DND-41 (cell line): ENCODE results near the gene EPS8L3.

ENCODE experiments used
- ATAC-seq: fragments of 200-7000 bp; cut with Tn5 transposase; 3 replicates; pipeline ENCODE4 v1.9.1; 2021; ENCODE audit warnings: low read depth; ENCODE audit not compliant: insufficient read depth
- DNase-seq: peaks from one replicate; pipeline ENCODE4 v3.0.0-alpha.2; 2020
- H2AFZ ChIP-seq: 2 replicates; pipeline ENCODE4 v1.6.0; 2012; ENCODE audit warnings: low read depth, low read length
- H3K27ac ChIP-seq: 2 replicates; pipeline ENCODE4 v1.5.1; 2012; ENCODE audit warnings: low read length, inconsistent platforms
- H3K27me3 ChIP-seq: fragments of 200-600 bp; sonication (generic); 2 replicates; pipeline ENCODE4 v1.6.0; 2012; ENCODE audit warnings: low read length, mild to moderate bottlenecking, inconsistent platforms; ENCODE audit not compliant: insufficient read depth, poor library complexity
- H3K36me3 ChIP-seq: 2 replicates; pipeline ENCODE4 v1.5.1; 2012; ENCODE audit warnings: low read length, inconsistent platforms; ENCODE audit not compliant: insufficient read depth
- H3K4me1 ChIP-seq: 2 replicates; pipeline ENCODE4 v1.5.1; 2012; ENCODE audit warnings: mild to moderate bottlenecking, low read length; ENCODE audit not compliant: insufficient read depth
- H3K4me2 ChIP-seq: 2 replicates; pipeline ENCODE4 v1.6.0; 2012; ENCODE audit warnings: mild to moderate bottlenecking, moderate library complexity, low read length, inconsistent platforms; ENCODE audit not compliant: insufficient read depth
- H3K4me3 ChIP-seq, 2 experiments: fragments of 200-600 bp in 1 of 2; shearing (Covaris generic) in 1 of 2; 2 replicates each; pipeline ENCODE4 v1.5.1; 2012 to 2016; ENCODE audit warnings: inconsistent platforms in 2 of 2, low read length in 2 of 2, mild to moderate bottlenecking in 2 of 2, low read depth in 1 of 2, moderate library complexity in 1 of 2
- H3K79me2 ChIP-seq: 2 replicates; pipeline ENCODE4 v1.6.0; 2012; ENCODE audit warnings: low read length, inconsistent platforms; ENCODE audit not compliant: insufficient read depth
- H3K9ac ChIP-seq: 2 replicates; pipeline ENCODE4 v1.6.0; 2012; ENCODE audit warnings: low read depth, mild to moderate bottlenecking, inconsistent platforms, low read length, moderate library complexity
- H3K9me3 ChIP-seq: 2 replicates; pipeline ENCODE4 v1.5.1; 2012; ENCODE audit warnings: low read length, moderate library complexity, mild to moderate bottlenecking, inconsistent platforms; ENCODE audit not compliant: insufficient read depth, severe bottlenecking
- H4K20me1 ChIP-seq: 2 replicates; pipeline ENCODE4 v1.6.0; 2012; ENCODE audit warnings: low read length; ENCODE audit not compliant: insufficient read depth
- EZH2 ChIP-seq: IDR thresholded peaks from 3 replicates; pipeline ENCODE4 v1.6.1; 2012; ENCODE audit warnings: borderline replicate concordance, low read depth, mild to moderate bottlenecking, moderate library complexity, low read length, inconsistent platforms; ENCODE audit not compliant: severe bottlenecking
- TF ChIP-seq, protein P1 (sequence below): IDR thresholded peaks from 2 replicates; pipeline ENCODE4 v1.5.1; 2012; ENCODE audit warnings: borderline replicate concordance, low read length, moderate library complexity, mild to moderate bottlenecking; ENCODE audit not compliant: poor library complexity, severe bottlenecking; ENCODE audit errors: extremely low read depth

EPS8L3 gene

DNA sequence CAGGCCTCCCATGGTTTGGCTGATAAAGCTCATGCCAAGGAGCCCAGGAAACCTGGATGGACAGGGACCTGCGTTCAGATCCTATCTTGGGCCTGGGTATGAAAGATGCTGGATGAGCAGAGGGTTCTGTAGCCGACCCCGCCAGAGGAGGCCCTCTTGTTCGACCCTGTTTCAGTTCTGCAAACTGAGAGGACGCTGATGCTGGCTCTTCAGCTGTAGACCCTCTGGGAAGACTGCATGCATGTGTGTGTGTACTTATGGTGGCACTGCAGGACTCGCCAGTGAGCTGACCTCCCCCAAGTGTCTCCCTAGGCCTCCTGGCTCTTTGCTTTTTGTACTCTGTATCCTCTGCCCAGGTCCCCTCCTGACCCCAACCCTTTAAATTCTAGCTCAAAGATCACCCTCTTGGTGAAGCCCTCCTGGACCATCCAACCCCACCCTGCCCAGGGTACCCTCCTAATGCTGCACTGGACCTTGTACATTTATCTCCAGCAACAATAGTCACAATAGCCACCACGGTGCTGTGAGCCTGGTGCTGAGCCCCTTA is 1.6 kb downstream of the EPS8L3 start:
- Histone ChIP-seq H4K20me1 (no peaks in the 10 kb centered on the region), H3K4me1 (no peaks in the 10 kb centered on the region), H2AFZ (no peak overlapping the region), H3K79me2 (no peaks in the 10 kb centered on the region), H3K9me3 (no peaks in the 10 kb centered on the region), H3K4me3 (no peak overlapping the region), H3K27me3 (peaks cover 3% of the 10 kb centered on the region), H3K4me2 (no peak overlapping the region), H3K36me3 (no peaks in the 10 kb centered on the region), H3K27ac (no peak overlapping the region), H3K9ac (no peak overlapping the region)
- TF ChIP-seq EZH2: no peak
- TF ChIP-seq, protein P1, sequence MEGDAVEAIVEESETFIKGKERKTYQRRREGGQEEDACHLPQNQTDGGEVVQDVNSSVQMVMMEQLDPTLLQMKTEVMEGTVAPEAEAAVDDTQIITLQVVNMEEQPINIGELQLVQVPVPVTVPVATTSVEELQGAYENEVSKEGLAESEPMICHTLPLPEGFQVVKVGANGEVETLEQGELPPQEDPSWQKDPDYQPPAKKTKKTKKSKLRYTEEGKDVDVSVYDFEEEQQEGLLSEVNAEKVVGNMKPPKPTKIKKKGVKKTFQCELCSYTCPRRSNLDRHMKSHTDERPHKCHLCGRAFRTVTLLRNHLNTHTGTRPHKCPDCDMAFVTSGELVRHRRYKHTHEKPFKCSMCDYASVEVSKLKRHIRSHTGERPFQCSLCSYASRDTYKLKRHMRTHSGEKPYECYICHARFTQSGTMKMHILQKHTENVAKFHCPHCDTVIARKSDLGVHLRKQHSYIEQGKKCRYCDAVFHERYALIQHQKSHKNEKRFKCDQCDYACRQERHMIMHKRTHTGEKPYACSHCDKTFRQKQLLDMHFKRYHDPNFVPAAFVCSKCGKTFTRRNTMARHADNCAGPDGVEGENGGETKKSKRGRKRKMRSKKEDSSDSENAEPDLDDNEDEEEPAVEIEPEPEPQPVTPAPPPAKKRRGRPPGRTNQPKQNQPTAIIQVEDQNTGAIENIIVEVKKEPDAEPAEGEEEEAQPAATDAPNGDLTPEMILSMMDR: no peak
- no peak for ATAC-seq
- DNase-seq: no peak

DNA sequence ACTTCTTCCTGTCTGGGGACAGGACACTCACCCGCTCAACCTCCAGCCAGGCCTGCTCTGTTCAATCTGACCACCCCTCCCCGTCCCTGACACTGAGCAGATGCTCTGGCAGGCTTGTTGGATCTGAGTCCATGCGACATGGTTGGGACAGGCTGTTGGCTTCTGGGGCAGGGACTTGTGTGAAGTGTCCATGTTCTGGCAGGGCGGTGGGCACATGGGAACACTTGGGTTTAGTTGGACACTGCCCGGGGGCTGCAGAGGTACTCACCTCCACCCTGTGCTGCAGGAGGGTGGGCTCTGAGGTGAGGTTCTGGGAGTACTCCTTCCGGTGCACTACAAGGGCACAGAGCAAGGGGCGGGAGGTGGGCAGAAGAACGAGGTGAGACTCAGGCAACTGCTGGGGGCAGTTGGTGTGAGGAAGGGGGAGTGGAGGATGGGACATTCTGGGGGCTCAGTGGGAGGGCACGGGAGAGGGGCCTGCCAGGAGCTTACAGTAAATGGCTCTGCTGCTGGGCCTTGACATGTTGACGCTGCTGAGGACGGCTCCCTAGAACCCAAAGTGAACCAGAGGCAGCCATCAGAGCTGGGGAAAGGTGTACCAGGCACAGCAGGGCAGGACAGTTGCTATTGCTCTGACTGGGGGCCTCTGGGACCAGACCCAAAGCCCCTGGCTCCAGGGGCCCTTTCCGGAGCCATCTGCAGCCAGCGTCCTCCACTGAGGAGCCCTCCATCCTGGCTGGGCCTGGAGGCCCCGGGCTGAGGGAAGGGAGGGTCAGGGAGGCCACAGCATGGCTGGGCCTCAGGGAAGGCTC is 2.3 kb downstream of the EPS8L3 start:
- H3K9me3 ChIP-seq: no peaks in the 10 kb centered on the region
- ATAC-seq: no peak
- H3K4me1 ChIP-seq: no peaks in the 10 kb centered on the region

DNA sequence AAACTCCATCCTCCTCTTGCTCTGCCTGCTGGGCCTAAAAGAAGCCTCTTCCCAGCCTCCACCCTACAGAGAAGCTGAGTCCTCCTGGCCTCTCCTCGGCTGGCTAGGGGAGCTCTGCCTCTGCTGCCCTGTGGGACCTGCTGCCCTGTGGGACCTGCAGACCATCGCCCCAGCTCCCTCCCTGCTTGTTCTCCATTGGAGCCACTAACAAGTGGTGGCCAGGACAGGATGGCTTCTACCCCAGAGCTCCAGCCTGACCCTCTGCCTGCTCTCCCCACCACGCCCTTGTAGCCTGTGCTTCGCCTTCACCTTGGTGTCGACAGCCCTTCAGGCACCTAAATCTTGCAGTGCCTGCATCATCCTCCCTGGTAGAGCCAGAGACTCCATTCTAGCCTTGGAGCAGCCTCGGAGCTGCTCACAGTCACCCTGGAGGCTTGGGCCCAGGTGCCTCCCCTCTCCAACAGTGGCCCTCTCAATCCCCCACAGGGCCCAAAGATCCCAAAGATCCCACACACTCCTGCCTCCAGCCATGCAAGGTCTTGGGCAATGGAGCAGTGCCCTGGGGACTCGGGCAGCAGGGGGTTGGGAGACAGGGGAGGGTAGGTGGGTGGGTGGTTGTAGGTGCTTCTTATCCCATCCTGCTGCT is 3.0 kb downstream of the EPS8L3 start:
- Histone ChIP-seq H3K9ac (no peak overlapping the region), H3K4me1 (no peaks in the 10 kb centered on the region), H3K36me3 (no peaks in the 10 kb centered on the region), H3K4me2 (no peak overlapping the region), H3K79me2 (no peaks in the 10 kb centered on the region), H3K27ac (no peak overlapping the region), H3K9me3 (no peaks in the 10 kb centered on the region), H2AFZ (no peak overlapping the region), H3K27me3 (peaks cover 2% of the 10 kb centered on the region), H3K4me3 (no peak overlapping the region), H4K20me1 (no peaks in the 10 kb centered on the region)
- ATAC-seq: no peak
- TF ChIP-seq, protein P1: no peak
- TF ChIP-seq EZH2: no peak
- peak; percentile 2 for DNase-seq

More for the DNA sequence above, 2.3 kb downstream of the EPS8L3 start:
- Histone ChIP-seq H3K27me3 (peaks cover 3% of the 10 kb centered on the region), H3K27ac (no peak overlapping the region), H3K4me3 (no peak overlapping the region), H4K20me1 (no peaks in the 10 kb centered on the region), H3K9ac (no peak overlapping the region), H3K79me2 (no peaks in the 10 kb centered on the region), H3K36me3 (no peaks in the 10 kb centered on the region), H3K4me2 (no peak overlapping the region), H2AFZ (no peak overlapping the region)
- no peak for DNase-seq
- TF ChIP-seq EZH2: no peak
- TF ChIP-seq, protein P1: no peak
